ENCODE data around the gene FSTL4. TPM values are rescaled to one million over a fixed set of nuclear protein-coding genes. Genes with fewer than 3 reads are reported as not detected.

The FSTL4 gene
- polyA plus RNA-seq, 1 donor from 2014 or later, result 0.57 TPM

DNA sequence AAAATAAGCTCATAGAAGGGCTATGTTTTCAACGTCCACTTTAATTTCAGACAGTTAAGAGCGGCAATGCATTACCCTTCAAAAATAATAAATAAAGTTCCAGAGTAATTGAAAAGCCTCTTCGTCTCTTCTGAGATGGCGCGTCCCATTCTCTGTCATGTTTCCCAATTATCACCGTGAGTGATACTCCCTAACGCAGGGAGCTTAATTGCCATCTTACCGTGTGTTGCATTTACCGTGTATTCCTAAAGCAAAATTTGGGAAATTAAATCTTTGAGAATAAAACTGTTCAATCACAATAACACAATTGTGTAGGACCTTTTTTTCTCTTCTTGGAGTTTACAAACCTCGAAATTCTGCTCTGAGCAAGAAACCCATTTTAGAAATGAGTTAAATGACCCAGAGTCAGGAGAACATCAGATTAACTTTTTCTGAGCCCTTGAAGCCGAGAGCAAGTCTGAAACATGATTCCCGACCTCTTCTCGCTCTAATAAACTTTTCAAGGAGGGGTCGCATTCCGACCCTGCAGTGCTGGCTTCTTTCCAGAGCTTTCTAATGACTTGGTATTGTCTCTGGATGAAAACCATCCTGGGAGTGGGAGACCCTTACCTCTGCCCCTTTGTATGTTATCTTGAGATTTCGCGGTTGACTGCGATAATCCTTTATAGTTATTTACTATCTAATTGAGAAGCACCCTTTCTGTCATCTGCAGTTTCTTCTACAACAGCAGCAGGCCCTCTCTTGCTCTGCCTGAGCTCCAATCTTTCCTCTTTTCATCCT lies 251.5 kb downstream of the FSTL4 start:
- Histone ChIP-seq H3K9ac (ENCODE audit: low read length) (no peak overlapping the region), H3K9me3 (ENCODE audit: low read length) (no peaks in the 10 kb centered on the region), H3K79me2 (replicated peaks; ENCODE audit: insufficient read depth, low read length) (no peaks in the 10 kb centered on the region), H3K4me3 (ENCODE audit: low read length) (no peak overlapping the region), H3K36me3 (ENCODE audit: insufficient read depth, low read length) (no peaks in the 10 kb centered on the region), H3K27ac (ENCODE audit: low read length) (no peak overlapping the region), H3K27me3 (ENCODE audit: insufficient read depth, low read depth, low read length) (no peaks in the 10 kb centered on the region), H3K9me2 (ENCODE audit: insufficient read depth, low read length) (no peaks in the 10 kb centered on the region), H3F3A (ENCODE audit: insufficient read depth, low read length, poor library complexity, severe bottlenecking) (no peaks in the 10 kb centered on the region), H2AFZ (ENCODE audit: low read depth, low read length) (no peak overlapping the region), H3K4me2 (ENCODE audit: low read length) (no peak overlapping the region), H4K20me1 (ENCODE audit: insufficient read depth) (no peaks in the 10 kb centered on the region)
- TF ChIP-seq RAD21 (conservative IDR thresholded peaks at IDR 0.05), result no peak
- no peak for TF ChIP-seq EP300 (conservative IDR thresholded peaks at IDR 0.05; ENCODE audit: poor library complexity, severe bottlenecking)
- TF ChIP-seq SMC3 (conservative IDR thresholded peaks at IDR 0.05; ENCODE audit: poor library complexity), result no peak
- TF ChIP-seq MXI1 (conservative IDR thresholded peaks at IDR 0.05; ENCODE audit: poor library complexity, severe bottlenecking), result no peak
- TF ChIP-seq, protein P1, sequence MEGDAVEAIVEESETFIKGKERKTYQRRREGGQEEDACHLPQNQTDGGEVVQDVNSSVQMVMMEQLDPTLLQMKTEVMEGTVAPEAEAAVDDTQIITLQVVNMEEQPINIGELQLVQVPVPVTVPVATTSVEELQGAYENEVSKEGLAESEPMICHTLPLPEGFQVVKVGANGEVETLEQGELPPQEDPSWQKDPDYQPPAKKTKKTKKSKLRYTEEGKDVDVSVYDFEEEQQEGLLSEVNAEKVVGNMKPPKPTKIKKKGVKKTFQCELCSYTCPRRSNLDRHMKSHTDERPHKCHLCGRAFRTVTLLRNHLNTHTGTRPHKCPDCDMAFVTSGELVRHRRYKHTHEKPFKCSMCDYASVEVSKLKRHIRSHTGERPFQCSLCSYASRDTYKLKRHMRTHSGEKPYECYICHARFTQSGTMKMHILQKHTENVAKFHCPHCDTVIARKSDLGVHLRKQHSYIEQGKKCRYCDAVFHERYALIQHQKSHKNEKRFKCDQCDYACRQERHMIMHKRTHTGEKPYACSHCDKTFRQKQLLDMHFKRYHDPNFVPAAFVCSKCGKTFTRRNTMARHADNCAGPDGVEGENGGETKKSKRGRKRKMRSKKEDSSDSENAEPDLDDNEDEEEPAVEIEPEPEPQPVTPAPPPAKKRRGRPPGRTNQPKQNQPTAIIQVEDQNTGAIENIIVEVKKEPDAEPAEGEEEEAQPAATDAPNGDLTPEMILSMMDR (IDR thresholded peaks at IDR 0.05; ENCODE audit: poor library complexity, severe bottlenecking), result no peak
- no peak for TF ChIP-seq EZH2 (IDR thresholded peaks at IDR 0.05; ENCODE audit: borderline replicate concordance, insufficient read depth, low read length, poor library complexity, severe bottlenecking)
- TF ChIP-seq TAF1 (IDR thresholded peaks at IDR 0.05; ENCODE audit: low read depth), result no peak
- TF ChIP-seq, protein P2, sequence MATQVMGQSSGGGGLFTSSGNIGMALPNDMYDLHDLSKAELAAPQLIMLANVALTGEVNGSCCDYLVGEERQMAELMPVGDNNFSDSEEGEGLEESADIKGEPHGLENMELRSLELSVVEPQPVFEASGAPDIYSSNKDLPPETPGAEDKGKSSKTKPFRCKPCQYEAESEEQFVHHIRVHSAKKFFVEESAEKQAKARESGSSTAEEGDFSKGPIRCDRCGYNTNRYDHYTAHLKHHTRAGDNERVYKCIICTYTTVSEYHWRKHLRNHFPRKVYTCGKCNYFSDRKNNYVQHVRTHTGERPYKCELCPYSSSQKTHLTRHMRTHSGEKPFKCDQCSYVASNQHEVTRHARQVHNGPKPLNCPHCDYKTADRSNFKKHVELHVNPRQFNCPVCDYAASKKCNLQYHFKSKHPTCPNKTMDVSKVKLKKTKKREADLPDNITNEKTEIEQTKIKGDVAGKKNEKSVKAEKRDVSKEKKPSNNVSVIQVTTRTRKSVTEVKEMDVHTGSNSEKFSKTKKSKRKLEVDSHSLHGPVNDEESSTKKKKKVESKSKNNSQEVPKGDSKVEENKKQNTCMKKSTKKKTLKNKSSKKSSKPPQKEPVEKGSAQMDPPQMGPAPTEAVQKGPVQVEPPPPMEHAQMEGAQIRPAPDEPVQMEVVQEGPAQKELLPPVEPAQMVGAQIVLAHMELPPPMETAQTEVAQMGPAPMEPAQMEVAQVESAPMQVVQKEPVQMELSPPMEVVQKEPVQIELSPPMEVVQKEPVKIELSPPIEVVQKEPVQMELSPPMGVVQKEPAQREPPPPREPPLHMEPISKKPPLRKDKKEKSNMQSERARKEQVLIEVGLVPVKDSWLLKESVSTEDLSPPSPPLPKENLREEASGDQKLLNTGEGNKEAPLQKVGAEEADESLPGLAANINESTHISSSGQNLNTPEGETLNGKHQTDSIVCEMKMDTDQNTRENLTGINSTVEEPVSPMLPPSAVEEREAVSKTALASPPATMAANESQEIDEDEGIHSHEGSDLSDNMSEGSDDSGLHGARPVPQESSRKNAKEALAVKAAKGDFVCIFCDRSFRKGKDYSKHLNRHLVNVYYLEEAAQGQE (IDR thresholded peaks at IDR 0.05; ENCODE audit: borderline replicate concordance), result no peak

DNA sequence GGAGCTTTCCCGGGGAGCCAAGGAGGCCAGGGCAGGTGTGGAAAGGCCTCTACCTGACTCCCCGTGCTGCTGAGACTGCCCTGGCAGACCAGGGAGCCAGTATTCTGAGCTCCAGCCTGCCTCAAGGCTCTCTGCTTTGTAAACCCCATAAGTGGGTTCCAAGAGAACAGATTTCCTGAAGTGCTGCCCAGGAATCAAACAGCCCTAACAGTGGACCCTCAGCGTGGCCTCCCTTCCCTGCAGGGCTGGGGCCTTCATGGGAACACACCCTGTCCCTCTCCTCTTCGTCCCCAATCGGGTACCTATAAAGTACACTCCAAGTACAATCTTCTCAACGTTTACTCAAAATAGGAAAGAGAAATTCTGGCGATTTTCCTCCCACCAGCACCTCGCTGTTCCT lies 252.5 kb downstream of the FSTL4 start:
- Histone ChIP-seq H3F3A (ENCODE audit: insufficient read depth, low read length, poor library complexity, severe bottlenecking) (no peaks in the 10 kb centered on the region), H3K9ac (ENCODE audit: low read length) (no peak overlapping the region), H3K79me2 (replicated peaks; ENCODE audit: insufficient read depth, low read length) (no peaks in the 10 kb centered on the region), H2AFZ (ENCODE audit: low read depth, low read length) (no peak overlapping the region), H3K4me3 (ENCODE audit: low read length) (no peak overlapping the region), H4K20me1 (ENCODE audit: insufficient read depth) (no peaks in the 10 kb centered on the region), H3K4me2 (ENCODE audit: low read length) (no peak overlapping the region), H3K9me3 (ENCODE audit: low read length) (no peaks in the 10 kb centered on the region), H3K27ac (ENCODE audit: low read length) (no peak overlapping the region), H3K27me3 (ENCODE audit: insufficient read depth, low read depth, low read length) (no peaks in the 10 kb centered on the region), H3K36me3 (ENCODE audit: insufficient read depth, low read length) (no peaks in the 10 kb centered on the region), H3K9me2 (ENCODE audit: insufficient read depth, low read length) (no peaks in the 10 kb centered on the region)
- TF ChIP-seq, protein P2 (IDR thresholded peaks at IDR 0.05; ENCODE audit: borderline replicate concordance), result no peak
- TF ChIP-seq POLR2AphosphoS5 (IDR thresholded peaks at IDR 0.05), result no peak
- TF ChIP-seq, protein P1 (IDR thresholded peaks at IDR 0.05; ENCODE audit: poor library complexity, severe bottlenecking), result no peak
- no peak for TF ChIP-seq MXI1 (conservative IDR thresholded peaks at IDR 0.05; ENCODE audit: poor library complexity, severe bottlenecking)
- no peak for TF ChIP-seq SMC3 (conservative IDR thresholded peaks at IDR 0.05; ENCODE audit: poor library complexity)
- TF ChIP-seq RAD21 (conservative IDR thresholded peaks at IDR 0.05), result no peak
- no peak for TF ChIP-seq TAF1 (IDR thresholded peaks at IDR 0.05; ENCODE audit: low read depth)

All from neural cell (in vitro differentiated cells).